GM23338 (cell line): ENCODE results near the gene IFI44L. TPM values are rescaled to one million over a fixed set of nuclear protein-coding genes. Genes with fewer than 3 reads are reported as not detected.

Experiments used
- ATAC-seq: fragments of 200-7000 bp; cut with Tn5 transposase; 3 replicates; pipeline ENCODE4 v1.9.1; 2020
- DNase-seq: peaks from one replicate; pipeline ENCODE4 v3.0.0-alpha.2; 2015; ENCODE audit warnings: low spot score
- H2AFZ ChIP-seq: fragments of 200-600 bp; sonication (generic); 2 replicates; pipeline ENCODE4 v1.8.0; 2016; ENCODE audit warnings: antibody characterized with exemption, mild to moderate bottlenecking, moderate library complexity
- H3F3A ChIP-seq: fragments of 200-600 bp; sonication (generic); replicated peaks from 2 replicates; pipeline ENCODE4 v1.8.0; 2017; ENCODE audit warnings: antibody characterized with exemption, mixed run types, low read depth
- H3K27ac ChIP-seq: fragments of 200-600 bp; sonication (generic); 2 replicates; pipeline ENCODE4 v1.6.1; 2016; ENCODE audit warnings: low read depth
- H3K27me3 ChIP-seq: fragments of 200-600 bp; sonication (generic); 2 replicates; pipeline ENCODE4 v1.8.0; 2016; ENCODE audit warnings: mild to moderate bottlenecking, mixed run types, moderate library complexity; ENCODE audit not compliant: insufficient read depth
- H3K36me3 ChIP-seq: fragments of 200-600 bp; sonication (generic); 2 replicates; pipeline ENCODE4 v1.8.0; 2016; ENCODE audit warnings: mild to moderate bottlenecking; ENCODE audit not compliant: insufficient read depth
- H3K4me1 ChIP-seq: fragments of 200-600 bp; sonication (generic); 2 replicates; pipeline ENCODE4 v1.8.0; 2016; ENCODE audit warnings: mild to moderate bottlenecking, moderate library complexity; ENCODE audit not compliant: insufficient read depth
- H3K4me2 ChIP-seq: fragments of 200-600 bp; sonication (generic); 2 replicates; pipeline ENCODE4 v1.7.1; 2017; ENCODE audit warnings: mixed run types
- H3K4me3 ChIP-seq: fragments of 200-600 bp; sonication (generic); 2 replicates; pipeline ENCODE4 v1.6.1; 2016; ENCODE audit warnings: mixed run types
- H3K79me2 ChIP-seq: fragments of 200-600 bp; sonication (generic); replicated peaks from 2 replicates; pipeline ENCODE4 v1.8.0; 2017; ENCODE audit warnings: mild to moderate bottlenecking; ENCODE audit not compliant: insufficient read depth
- H3K9me2 ChIP-seq: fragments of 200-600 bp; sonication (generic); 2 replicates; pipeline ENCODE4 v1.8.0; 2017; ENCODE audit not compliant: insufficient read depth
- H4K20me1 ChIP-seq: fragments of 200-600 bp; sonication (generic); replicated peaks from 2 replicates; pipeline ENCODE4 v1.8.0; 2017; ENCODE audit warnings: mild to moderate bottlenecking; ENCODE audit not compliant: insufficient read depth
- H3K27ac Mint-ChIP-seq: 2 replicates; pipeline ENCODE4 v1.8.0; 2020; ENCODE audit warnings: inconsistent platforms, mild to moderate bottlenecking, moderate library complexity, mixed read lengths
- H3K27me3 Mint-ChIP-seq: 3 replicates; pipeline ENCODE4 v1.8.0; 2022; ENCODE audit warnings: low read depth, mild to moderate bottlenecking, moderate library complexity, mixed read lengths, inconsistent platforms; ENCODE audit not compliant: insufficient read depth, poor library complexity
- H3K36me3 Mint-ChIP-seq: 3 replicates; pipeline ENCODE4 v1.8.0; 2021; ENCODE audit warnings: low read depth, mild to moderate bottlenecking, inconsistent platforms, moderate library complexity, mixed read lengths
- H3K4me1 Mint-ChIP-seq: 3 replicates; pipeline ENCODE4 v1.8.0; 2020; ENCODE audit warnings: mild to moderate bottlenecking, inconsistent platforms, mixed read lengths
- H3K4me3 Mint-ChIP-seq: 3 replicates; pipeline ENCODE4 v1.8.0; 2021; ENCODE audit warnings: moderate library complexity, mild to moderate bottlenecking, inconsistent platforms, mixed read lengths
- H3K9me3 Mint-ChIP-seq: 3 replicates; pipeline ENCODE4 v1.8.0; 2020; ENCODE audit warnings: moderate library complexity, mild to moderate bottlenecking, inconsistent platforms, mixed read lengths
- NANOG ChIP-seq: IDR thresholded peaks from 2 replicates; pipeline ENCODE4 v1.6.1; 2016; ENCODE audit warnings: antibody characterized with exemption, borderline replicate concordance
- STAT1 ChIP-seq: IDR thresholded peaks from one replicate; pipeline ENCODE4 v1.6.1; 2016; ENCODE audit warnings: antibody characterized with exemption; ENCODE audit not compliant: unreplicated experiment
- ZNF114 ChIP-seq: fragments of 250-450 bp; sonication (Bioruptor Pico); IDR thresholded peaks from 2 replicates; pipeline ENCODE4 v1.5.0; 2020; ENCODE audit warnings: mild to moderate bottlenecking, moderate library complexity
- ZNF331 ChIP-seq: fragments of 250-450 bp; sonication (Bioruptor Pico); IDR thresholded peaks from 2 replicates; pipeline ENCODE4 v1.5.0; 2020; ENCODE audit warnings: low read depth, mild to moderate bottlenecking, moderate library complexity
- polyA plus RNA-seq: library from polyadenylated mRNA; unstranded; fragments of >200 nt; fragmentation: Nextera tagmentation; extraction: Ambion mirVana; gene quantifications from 2 replicates; pipeline ENCODE4 v1.2.1, GENCODE V29; 2016
- total RNA-seq: library from RNA; depleted of rRNA; stranded (reverse); fragments of >200 nt; shearing (Covaris generic); gene quantifications from 2 replicates; pipeline ENCODE4 v1.2.3, GENCODE V29; 2014
- TF ChIP-seq, protein P1 (sequence below), 2 experiments: fragments of 200-600 bp in 1 of 2; sonication (generic) in 1 of 2; conservative IDR thresholded peaks; 2 replicates each; pipeline versions ENCODE4 v1.5.1 to v1.6.1; 2016 to 2017; ENCODE audit warnings: antibody characterized with exemption in 2 of 2, low read depth in 2 of 2, mild to moderate bottlenecking in 2 of 2, moderate library complexity in 1 of 2

IFI44L gene
- total and polyA plus RNA-seq, 2 experiments from 2014 or later: not detected

GRCh38 chr1:78606274-78606673 is 14.0 kb upstream of the IFI44L start (continued):
- TF ChIP-seq ZNF331 (CRISPR knock-in tag) (no peak), ZNF114 (CRISPR knock-in tag) (no peak)

- Histone ChIP-seq H3K36me3 (no peaks in the 10 kb centered on the region), H2AFZ (peak overlapping the region; percentile 88; the same call in 1 of the 2 replicates), H3F3A (no peaks in the 10 kb centered on the region), H3K4me3 (no peak overlapping the region), H3K27me3 (no peaks in the 10 kb centered on the region), H3K9me2 (no peaks in the 10 kb centered on the region), H3K79me2 (no peaks in the 10 kb centered on the region), H3K4me1 (no peaks in the 10 kb centered on the region), H4K20me1 (no peaks in the 10 kb centered on the region), H3K27ac (no peak overlapping the region), H3K4me2 (no peak overlapping the region)
- Mint-ChIP-seq H3K36me3 (no peaks in the 10 kb centered on the region), H3K9me3 (no peaks in the 10 kb centered on the region; the same call in 2 of the 3 replicates), H3K27me3 (peaks cover 5% of the 10 kb centered on the region), H3K4me1 (no peaks in the 10 kb centered on the region), H3K27ac (no peak overlapping the region), H3K4me3 (no peak overlapping the region)
- ATAC-seq: no peak
- TF ChIP-seq NANOG: no peak
- TF ChIP-seq, protein P1, sequence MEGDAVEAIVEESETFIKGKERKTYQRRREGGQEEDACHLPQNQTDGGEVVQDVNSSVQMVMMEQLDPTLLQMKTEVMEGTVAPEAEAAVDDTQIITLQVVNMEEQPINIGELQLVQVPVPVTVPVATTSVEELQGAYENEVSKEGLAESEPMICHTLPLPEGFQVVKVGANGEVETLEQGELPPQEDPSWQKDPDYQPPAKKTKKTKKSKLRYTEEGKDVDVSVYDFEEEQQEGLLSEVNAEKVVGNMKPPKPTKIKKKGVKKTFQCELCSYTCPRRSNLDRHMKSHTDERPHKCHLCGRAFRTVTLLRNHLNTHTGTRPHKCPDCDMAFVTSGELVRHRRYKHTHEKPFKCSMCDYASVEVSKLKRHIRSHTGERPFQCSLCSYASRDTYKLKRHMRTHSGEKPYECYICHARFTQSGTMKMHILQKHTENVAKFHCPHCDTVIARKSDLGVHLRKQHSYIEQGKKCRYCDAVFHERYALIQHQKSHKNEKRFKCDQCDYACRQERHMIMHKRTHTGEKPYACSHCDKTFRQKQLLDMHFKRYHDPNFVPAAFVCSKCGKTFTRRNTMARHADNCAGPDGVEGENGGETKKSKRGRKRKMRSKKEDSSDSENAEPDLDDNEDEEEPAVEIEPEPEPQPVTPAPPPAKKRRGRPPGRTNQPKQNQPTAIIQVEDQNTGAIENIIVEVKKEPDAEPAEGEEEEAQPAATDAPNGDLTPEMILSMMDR (conservative IDR thresholded peaks at IDR 0.05; ENCODE audit: low read depth in 2 of 2): peak in 1 of 2 experiments; percentile 78; a peak in 3 of 4 replicates
- peak; percentile 50 for DNase-seq
These were observed 12.8 kb upstream of the IFI44L start for GRCh38 chr1:78607334-78607927.

- Histone ChIP-seq H3K36me3 (no peaks in the 10 kb centered on the region), H3K79me2 (no peaks in the 10 kb centered on the region), H3K4me3 (no peak overlapping the region), H2AFZ (peak overlapping the region; percentile 88), H4K20me1 (no peaks in the 10 kb centered on the region), H3K4me1 (no peaks in the 10 kb centered on the region), H3K27ac (no peak overlapping the region), H3K27me3 (no peaks in the 10 kb centered on the region), H3K4me2 (no peak overlapping the region), H3K9me2 (no peaks in the 10 kb centered on the region), H3F3A (no peaks in the 10 kb centered on the region)
- Mint-ChIP-seq H3K27me3 (peaks cover 5% of the 10 kb centered on the region), H3K27ac (no peak overlapping the region), H3K4me3 (no peak overlapping the region), H3K36me3 (no peaks in the 10 kb centered on the region), H3K4me1 (no peaks in the 10 kb centered on the region), H3K9me3 (no peaks in the 10 kb centered on the region; the same call in 2 of the 3 replicates)
- DNase-seq: peak; percentile 12
- ATAC-seq: peak; percentile 61
- TF ChIP-seq, protein P1 (conservative IDR thresholded peaks at IDR 0.05; ENCODE audit: low read depth in 2 of 2): 0 out of 4 replicates have a peak, but pooled peaks of 1 of the 2 experiments have one; percentile 0
- no peak for TF ChIP-seq ZNF331 (CRISPR knock-in tag)
- no peak for TF ChIP-seq STAT1
These were observed 12.3 kb upstream of the IFI44L start for GRCh38 chr1:78607944-78608343.
